Fibroblast of peridontal ligament (primary cell): Measurements from ENCODE around the gene TACC2.

Experiments
- DNase-seq: peaks from one replicate; pipeline ENCODE4 v3.0.0-alpha.2; 2010; ENCODE audit errors: extremely low read depth

Gene TACC2

GRCh38 chr10:122145113-122145512 lies 156.2 kb downstream of the TACC2 start:
- no peak for DNase-seq

- DNase-seq = no peak
These were observed 158.7 kb downstream of the TACC2 start for GRCh38 chr10:122147663-122148062.

GRCh38 chr10:122148876-122149560 lies 160.1 kb downstream of the TACC2 start:
- no peak for DNase-seq

GRCh38 chr10:122149561-122150505 lies 160.9 kb downstream of the TACC2 start:
- DNase-seq = no peak

GRCh38 chr10:122151121-122151694 lies 162.2 kb downstream of the TACC2 start:
- no peak for DNase-seq

GRCh38 chr10:122152544-122152943 lies 163.6 kb downstream of the TACC2 start:
- peak; percentile 90 for DNase-seq

GRCh38 chr10:122154031-122154544 lies 165.1 kb downstream of the TACC2 start:
- DNase-seq = no peak

GRCh38 chr10:122154545-122155366 lies 165.8 kb downstream of the TACC2 start:
- peak; percentile 66 for DNase-seq

GRCh38 chr10:122157451-122157850 lies 168.5 kb downstream of the TACC2 start:
- DNase-seq = no peak

GRCh38 chr10:122158362-122158761 lies 169.4 kb downstream of the TACC2 start:
- no peak for DNase-seq

- no peak for DNase-seq
These were observed 170.4 kb downstream of the TACC2 start for GRCh38 chr10:122159141-122159970.

- DNase-seq = no peak
These were observed 172.8 kb downstream of the TACC2 start for GRCh38 chr10:122161795-122162194.

- DNase-seq = no peak
These were observed 173.8 kb downstream of the TACC2 start for GRCh38 chr10:122162671-122163173.

- DNase-seq = no peak
These were observed 174.4 kb downstream of the TACC2 start for GRCh38 chr10:122163174-122164022.

- DNase-seq = no peak
These were observed 175.1 kb downstream of the TACC2 start for GRCh38 chr10:122164023-122164601.

- no peak for DNase-seq
These were observed 176.0 kb downstream of the TACC2 start for GRCh38 chr10:122164815-122165483.

GRCh38 chr10:122165484-122166276 lies 176.7 kb downstream of the TACC2 start:
- DNase-seq = no peak

GRCh38 chr10:122168101-122168500 lies 179.1 kb downstream of the TACC2 start:
- DNase-seq = no peak
